ENCODE results near the gene TRIP12.
"Not testable (repeated sequence)": the region's sequence is repeated elsewhere in the genome, so short reads cannot be mapped to it uniquely, and the experiment has no call there.

TRIP12 gene

GRCh38 chr2:229831805-229832509, 89.9 kb downstream of the TRIP12 start:
- no peak for DNase-seq (ENCODE audit: low spot score)

GRCh38 chr2:229825476-229825875, 96.3 kb downstream of the TRIP12 start:
- DNase-seq (ENCODE audit: low spot score): no peak

GRCh38 chr2:229821316-229821715, 100.5 kb downstream of the TRIP12 start:
- no peak for DNase-seq (ENCODE audit: low spot score)

- DNase-seq (ENCODE audit: low spot score): no peak
Observed at GRCh38 chr2:229818230-229818629, 103.6 kb downstream of the TRIP12 start.

- DNase-seq (ENCODE audit: low spot score): no peak
Observed at GRCh38 chr2:229815858-229816257, 106.0 kb downstream of the TRIP12 start.

DNA sequence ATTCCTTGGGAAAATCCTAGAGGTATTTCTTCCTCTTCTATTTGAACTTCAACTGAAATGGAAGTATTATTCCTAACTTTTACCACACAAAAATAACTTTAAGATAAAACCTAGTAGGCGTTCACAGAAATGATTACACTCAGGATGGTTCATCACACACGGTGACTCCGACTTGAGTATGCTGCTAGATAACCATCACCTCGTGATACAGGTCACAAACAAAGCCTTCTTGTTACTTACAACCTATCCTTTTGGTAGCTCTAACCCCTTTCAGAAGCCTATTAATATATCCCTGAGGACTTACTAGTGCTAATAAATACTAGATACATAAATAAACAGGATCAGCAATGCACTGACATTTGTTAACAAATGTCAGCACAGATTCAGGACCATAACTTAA, 106.5 kb downstream of the TRIP12 start:
- DNase-seq (ENCODE audit: low spot score): no peak

DNA sequence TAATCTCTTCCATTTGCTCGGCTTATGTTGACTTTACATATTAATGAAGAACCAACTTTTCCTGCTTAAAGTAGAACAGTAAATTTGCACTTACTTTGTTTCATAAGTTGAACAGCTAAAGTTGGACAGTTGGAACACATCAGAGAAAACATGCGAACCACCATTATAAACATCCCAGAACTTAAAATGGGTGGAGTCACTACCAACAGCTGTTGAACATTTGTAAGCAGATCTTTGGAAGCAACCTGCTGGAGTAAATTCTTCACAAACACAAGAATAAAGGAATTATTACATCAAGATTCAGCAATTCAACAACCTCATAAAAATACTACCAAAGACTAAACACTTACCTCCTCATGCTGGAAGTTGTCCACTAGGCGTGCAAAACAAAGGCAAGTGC, 111.0 kb downstream of the TRIP12 start:
- no peak for DNase-seq (ENCODE audit: low spot score)

GRCh38 chr2:229805559-229805958, 116.2 kb downstream of the TRIP12 start:
- no peak for DNase-seq (ENCODE audit: low spot score)

GRCh38 chr2:229802785-229803184, 119.0 kb downstream of the TRIP12 start:
- no peak for DNase-seq (ENCODE audit: low spot score)

DNA sequence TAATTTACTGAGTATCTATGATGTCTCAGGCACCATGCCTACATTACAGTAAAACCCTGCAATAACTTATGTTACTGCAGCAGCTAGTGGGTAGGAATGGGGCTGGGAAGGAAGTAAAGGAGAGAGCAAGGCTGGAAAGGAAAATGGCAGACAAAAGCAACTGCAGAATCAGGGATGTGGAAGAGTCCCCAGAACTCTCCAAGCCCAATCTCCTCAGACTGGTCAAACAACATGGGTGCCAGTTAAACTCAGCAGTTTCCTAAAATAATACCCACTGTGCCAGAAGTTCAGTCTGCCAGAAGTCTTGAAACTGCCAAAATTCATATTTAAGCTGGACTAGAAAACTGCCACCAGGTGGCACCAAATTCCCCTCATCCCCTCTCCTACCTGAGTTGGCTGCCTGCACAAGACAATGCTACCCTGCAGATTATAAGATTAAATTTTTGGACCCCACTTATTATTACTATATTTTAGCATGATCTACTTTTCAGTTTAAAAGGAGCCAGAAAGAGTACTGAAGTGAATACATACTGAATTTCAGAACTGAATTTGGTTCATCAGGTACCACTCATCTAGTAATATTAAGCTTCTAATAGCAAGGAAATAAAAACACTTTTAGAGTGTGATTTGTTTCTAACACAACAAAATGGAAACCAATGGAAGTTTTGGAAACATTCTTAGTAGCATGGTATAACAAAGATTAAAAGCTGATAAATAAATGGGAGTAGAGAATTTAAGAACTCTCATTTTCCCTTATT, 120.6 kb downstream of the TRIP12 start:
- peak; percentile 73 for DNase-seq (ENCODE audit: low spot score)

DNA sequence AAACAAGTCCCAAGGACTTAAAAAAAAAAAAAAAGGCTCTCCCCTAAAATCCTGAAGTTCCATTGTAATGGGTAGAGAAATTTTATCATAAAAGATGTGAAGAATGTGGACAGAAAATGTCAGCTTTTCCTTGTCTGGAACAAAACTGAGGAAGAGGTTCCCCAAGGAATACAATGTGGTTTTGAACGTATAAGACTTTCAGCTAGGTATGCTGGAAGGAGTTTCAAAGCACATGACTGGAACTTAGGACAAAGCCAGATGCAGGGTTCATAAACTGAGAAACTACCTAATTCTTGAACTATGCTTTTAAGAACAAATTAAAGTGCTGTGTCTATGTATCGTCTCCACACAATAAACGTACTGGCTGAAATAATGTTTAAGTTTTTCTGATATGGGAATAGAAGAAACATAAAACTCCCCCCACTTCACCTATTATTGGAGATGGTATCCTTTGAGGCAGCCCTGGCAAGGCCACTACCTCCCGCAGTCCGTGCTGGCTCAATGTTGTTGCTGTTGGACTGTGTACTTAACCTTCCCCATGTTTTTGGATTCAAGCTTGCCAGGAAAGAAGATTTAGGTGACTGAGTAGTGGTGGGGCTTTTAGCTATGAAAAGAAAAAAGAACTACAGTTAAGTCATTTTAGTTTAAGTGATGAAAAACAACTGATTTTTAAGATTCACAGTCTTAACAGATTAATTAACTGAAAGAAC, 123.2 kb downstream of the TRIP12 start:
- no peak for DNase-seq (ENCODE audit: low spot score)

DNA sequence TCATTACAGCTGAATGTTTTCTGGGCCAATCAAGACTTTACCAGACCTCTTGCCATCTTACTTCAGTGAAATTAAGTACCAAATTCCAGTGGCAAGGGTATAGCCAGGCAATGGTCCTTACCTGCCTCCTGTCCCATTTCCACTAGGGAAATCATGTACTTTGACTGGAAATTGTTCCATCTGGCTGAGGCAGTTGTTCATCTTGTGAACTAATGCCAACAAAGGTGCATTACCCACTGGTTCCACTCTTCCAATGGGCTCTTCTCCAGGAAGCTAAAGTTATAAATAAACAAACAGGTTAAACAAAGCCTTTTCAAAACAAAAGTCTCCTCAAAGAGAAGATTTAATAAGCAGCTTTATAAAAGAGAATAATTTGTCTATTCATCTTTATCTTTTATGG, 126.8 kb downstream of the TRIP12 start:
- no peak for DNase-seq (ENCODE audit: low spot score)

- DNase-seq (ENCODE audit: low spot score): no peak
Observed at GRCh38 chr2:229794636-229795035, 127.2 kb downstream of the TRIP12 start.

DNA sequence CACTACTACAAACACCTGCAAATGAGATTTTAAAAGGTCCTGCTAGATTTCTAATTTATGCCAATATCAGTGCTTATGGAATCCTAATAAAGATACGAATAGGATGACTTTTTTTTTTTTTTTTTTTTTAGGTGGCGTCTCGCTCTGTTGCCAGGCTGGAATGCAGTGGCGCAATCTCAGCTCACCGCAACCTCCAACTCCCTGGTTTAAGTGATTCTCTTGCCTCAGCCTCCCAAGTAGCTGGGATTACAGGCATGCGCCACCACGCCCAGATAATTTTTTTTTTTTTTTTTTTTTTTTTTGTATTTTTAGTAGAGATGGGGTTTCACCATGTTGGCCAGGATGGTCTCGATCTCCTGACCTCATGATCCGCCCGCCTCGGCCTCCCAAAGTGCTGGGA, 135.5 kb downstream of the TRIP12 start:
- DNase-seq (ENCODE audit: low spot score): not testable (repeated sequence)

DNA sequence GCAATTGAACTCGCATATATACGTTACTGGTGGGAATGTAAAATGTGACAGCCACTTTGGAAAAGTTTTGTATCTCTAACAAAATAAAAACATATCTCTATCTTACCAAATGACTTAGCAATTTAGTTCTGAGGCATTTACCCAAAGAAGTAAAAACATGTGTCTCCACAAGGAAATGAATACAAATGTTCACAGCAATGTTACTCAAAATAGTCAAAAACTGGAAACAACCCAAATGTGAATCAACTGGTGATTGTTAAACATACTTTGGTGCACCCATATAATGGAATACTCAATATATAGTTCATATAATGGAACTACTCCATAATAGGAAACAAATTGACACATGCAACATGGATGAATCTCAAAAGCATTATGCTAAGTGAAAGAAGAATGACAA, 137.0 kb downstream of the TRIP12 start:
- DNase-seq (ENCODE audit: low spot score): no peak

DNA sequence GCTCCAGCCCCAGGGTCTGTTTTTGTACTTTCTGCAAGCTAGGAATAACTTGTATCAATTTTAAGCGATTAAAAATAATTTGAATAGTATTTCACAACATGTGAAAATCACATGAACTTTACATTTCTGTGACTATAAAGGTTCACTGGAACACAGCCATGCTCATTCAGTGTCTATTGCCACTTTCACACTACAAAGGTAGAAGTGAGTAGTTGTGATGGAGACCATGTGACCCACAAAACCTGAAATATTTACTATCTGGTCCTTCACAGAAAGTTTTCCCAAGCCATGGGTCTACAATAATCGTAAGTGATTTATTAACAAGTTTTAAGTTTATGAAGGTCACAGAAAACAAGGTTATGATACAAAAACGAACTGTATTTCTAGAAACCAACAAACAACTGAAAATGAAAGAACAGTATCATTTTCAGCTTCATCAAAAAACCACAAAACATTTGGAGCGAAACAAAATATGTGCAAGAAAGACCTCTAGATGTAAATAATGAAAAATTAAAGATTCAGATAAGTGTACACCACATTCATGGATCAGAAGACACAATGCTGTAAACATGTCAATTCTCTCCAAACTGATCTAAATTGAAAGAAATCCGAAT, 138.6 kb downstream of the TRIP12 start:
- DNase-seq (ENCODE audit: low spot score): no peak

DNA sequence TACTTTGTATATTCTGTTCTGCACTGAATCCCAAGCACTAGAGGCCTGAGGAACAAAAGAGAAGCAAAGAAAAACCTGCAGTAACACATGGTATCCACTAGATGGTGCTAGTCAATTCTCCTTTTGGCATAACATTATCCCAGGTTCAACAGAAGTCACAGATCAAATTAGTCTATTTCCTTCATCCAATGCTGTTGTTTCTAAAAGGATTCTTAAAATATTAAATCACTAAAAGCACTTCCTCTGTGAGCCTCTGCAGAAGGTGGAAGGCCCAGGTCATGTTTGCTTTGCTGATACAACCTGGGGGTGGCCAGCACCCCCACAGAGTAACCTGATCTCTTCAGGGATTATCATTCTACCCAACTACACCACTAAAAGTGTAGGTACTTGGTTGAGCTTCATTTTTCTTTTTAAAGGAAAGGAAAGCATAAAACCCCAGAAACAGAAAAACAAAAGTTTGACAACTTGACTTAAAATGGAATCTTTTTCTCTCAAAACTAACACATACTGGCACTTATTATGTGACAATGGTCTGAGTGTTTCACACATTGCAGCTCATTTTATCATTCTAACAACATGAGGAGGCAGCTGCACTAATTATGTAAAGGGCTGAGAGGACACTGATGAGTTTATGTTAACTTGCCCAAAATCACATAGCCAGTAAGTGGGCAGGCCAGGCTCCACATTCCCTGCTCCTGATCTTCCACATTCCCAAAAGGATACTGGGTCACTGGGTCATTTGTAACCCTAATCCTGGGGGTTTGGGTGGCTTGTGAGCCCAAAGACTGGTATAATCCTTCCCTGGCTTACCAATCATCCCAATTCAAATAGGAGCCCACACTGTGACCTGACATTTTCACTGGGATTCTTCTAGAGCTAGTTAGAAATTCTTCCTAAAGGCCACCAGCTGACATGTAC, 140.7 kb downstream of the TRIP12 start:
- DNase-seq (ENCODE audit: low spot score): peak; percentile 38

DNA sequence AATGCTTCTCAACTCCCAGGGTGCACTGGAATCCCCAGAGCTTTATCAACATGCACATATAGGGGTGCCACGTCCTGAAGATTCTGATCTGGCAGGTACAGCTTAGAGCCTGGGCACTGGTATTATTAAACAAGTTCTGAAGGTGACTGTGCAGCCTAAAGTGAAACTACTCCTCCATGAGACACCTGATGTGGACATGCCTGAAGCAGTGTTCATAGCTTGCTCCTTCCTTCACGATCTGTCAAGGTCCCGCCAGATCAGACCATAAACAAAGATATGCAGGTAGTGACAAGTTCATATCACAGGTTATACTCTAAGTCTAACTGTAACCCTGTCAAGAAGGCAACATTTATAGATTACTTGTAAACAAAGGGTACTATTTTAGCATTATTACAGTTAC, 142.2 kb downstream of the TRIP12 start:
- no peak for DNase-seq (ENCODE audit: low spot score)

DNA sequence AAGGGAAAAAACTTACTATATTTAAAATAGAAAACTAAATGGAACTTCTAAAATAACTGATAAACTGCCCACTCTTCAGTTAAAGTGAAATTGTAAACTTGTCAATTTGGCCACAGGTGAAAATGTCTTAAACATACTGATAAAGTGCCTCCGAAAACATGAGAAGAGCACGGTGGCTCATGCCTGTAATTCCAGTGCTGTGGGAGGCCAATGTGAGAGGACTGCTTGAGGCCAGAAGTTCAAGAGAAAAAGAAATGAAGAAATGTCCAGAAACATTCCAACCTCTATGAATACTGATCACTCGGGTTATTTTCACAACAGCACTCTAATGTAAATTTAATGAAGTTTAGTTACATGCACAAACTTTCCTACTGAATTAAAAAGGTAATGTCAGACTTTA, 144.1 kb downstream of the TRIP12 start:
- no peak for DNase-seq (ENCODE audit: low spot score)

GRCh38 chr2:229775614-229776313, 146.0 kb downstream of the TRIP12 start:
- DNase-seq (ENCODE audit: low spot score): peak; percentile 16

DNA sequence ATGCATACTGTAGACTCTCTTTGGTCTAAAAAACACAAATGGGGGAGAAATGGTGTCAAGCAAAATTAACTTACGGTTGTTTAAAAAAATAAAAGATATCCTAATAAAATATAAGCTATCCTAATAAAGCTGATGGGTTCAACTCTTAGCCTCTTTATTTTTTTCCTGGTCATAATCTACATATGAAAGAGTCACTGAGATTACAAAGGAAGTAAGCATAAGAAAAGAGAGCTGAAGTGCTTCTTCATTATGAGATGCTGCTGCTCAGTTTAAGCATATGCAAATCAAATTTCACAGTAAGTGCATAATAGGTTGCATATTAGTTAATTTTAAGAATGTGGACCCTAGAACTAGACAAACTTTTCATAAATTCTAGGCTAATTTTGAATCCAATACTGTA, 147.6 kb downstream of the TRIP12 start:
- DNase-seq (ENCODE audit: low spot score): no peak
